K562 treated with DMSO at 1 percent for 12 hours (cell line): ENCODE data around the gene VIL1. TPM values are rescaled to one million over a fixed set of nuclear protein-coding genes. Genes with fewer than 3 reads are reported as not detected.

ENCODE experiments used
- total RNA-seq: library from RNA; unstranded; fragments of 300-600 nt; gene quantifications from 2 replicates; pipeline ENCODE4 v1.2.3, GENCODE V29; 2022; ENCODE audit not compliant: insufficient read depth

Gene VIL1
- total RNA-seq: 0.65 and 0.74 TPM in 2 replicates

GRCh38 chr2:218418717-218419458 is at the start of gene VIL1:
VIL1 (plus strand) TSS chr2:218419123; CDS start chr2:218423779, 4,656 bp downstream.

GRCh38 chr2:218381916-218382366 is 37.0 kb upstream of the VIL1 start, which contains the start of gene SLC11A1:
SLC11A1 (plus strand) TSS chr2:218382273; CDS start chr2:218382369, 96 bp downstream.

GRCh38 chr2:218399391-218400166 is 19.3 kb upstream of the VIL1 start, which contains the start of gene CTDSP1:
CTDSP1 (plus strand) TSS chr2:218399868; CDS start chr2:218400091, 223 bp downstream.

Other genes starting within 250 kb of the VIL1 start
- 98.8 and 151 TPM in 2 replicates for gene ARPC2, start 201.9 kb upstream of the VIL1 start, total RNA-seq
- gene GPBAR1, start 158.1 kb upstream of the VIL1 start, total RNA-seq: not detected in 2 replicates
- gene AAMP, start 149.0 kb upstream of the VIL1 start, total RNA-seq: 83.8 and 109 TPM in 2 replicates
- 49.2 and 57.8 TPM in 2 replicates for gene PNKD, start 148.6 kb upstream of the VIL1 start, total RNA-seq
- gene TMBIM1, start 126.6 kb upstream of the VIL1 start, total RNA-seq: 51.8 and 76.5 TPM in 2 replicates
- gene CATIP, start 62.3 kb upstream of the VIL1 start, total RNA-seq: 0.35 and 0.78 TPM in 2 replicates
- gene SLC11A1, start 36.9 kb upstream of the VIL1 start, total RNA-seq: 0.33 and 0.70 TPM in 2 replicates
- 51.0 and 69.0 TPM in 2 replicates for gene CTDSP1, start 19.3 kb upstream of the VIL1 start, total RNA-seq
- gene USP37, start 149.2 kb downstream of the VIL1 start, total RNA-seq: 0.68 and 4.9 TPM in 2 replicates
- 8.1 and 30.9 TPM in 2 replicates for gene CNOT9, start 149.7 kb downstream of the VIL1 start, total RNA-seq
- 0.31 TPM in 1 of 2 replicates, not detected in the other for gene PLCD4, start 188.8 kb downstream of the VIL1 start, total RNA-seq
- gene ZNF142, start 240.5 kb downstream of the VIL1 start, total RNA-seq: 2.5 and 14.3 TPM in 2 replicates
- 23.2 TPM in 2 replicates for gene BCS1L, start 240.6 kb downstream of the VIL1 start, total RNA-seq